Cardiac fibroblast (primary cell): ENCODE data around the gene ATP2B2.

Source experiments
- DNase-seq, 2 donors: peaks; one replicate each; pipeline versions ENCODE4 v3.0.0 to v3.0.0-alpha.2; 2010; ENCODE audit warnings: low read depth in 2 of 2
- H3K4me3 ChIP-seq, 2 donors: replicated peaks in 1 of 2; 1 replicate in 1 of 2; 2 replicates in 1 of 2; pipeline ENCODE4 v1.5.1; 2011; ENCODE audit warnings: low read depth in 2 of 2, low read length in 2 of 2, mild to moderate bottlenecking in 2 of 2, moderate library complexity in 1 of 2
- CTCF ChIP-seq: IDR thresholded peaks from one replicate; pipeline ENCODE4 v1.5.1; 2011; ENCODE audit warnings: low read depth, mild to moderate bottlenecking, low read length, inconsistent platforms

Gene ATP2B2

GRCh38 chr3:10473581-10474274 lies 31.7 kb downstream of the ATP2B2 start:
- DNase-seq: no peak
- TF ChIP-seq CTCF: no peak
- H3K4me3 ChIP-seq: no peak overlapping the region

- no peak for TF ChIP-seq CTCF
- no peak overlapping the region for H3K4me3 ChIP-seq
- no peak for DNase-seq
These were observed 32.4 kb downstream of the ATP2B2 start for GRCh38 chr3:10472877-10473440.

- H3K4me3 ChIP-seq: no peak overlapping the region
- TF ChIP-seq CTCF: no peak
- peak in 1 of 2 donors; percentile 8 for DNase-seq
These were observed 34.2 kb downstream of the ATP2B2 start for GRCh38 chr3:10471054-10471688.

GRCh38 chr3:10470120-10471053 lies 35.0 kb downstream of the ATP2B2 start:
- DNase-seq: no peak
- TF ChIP-seq CTCF: no peak
- no peak overlapping the region for H3K4me3 ChIP-seq

GRCh38 chr3:10469441-10470119 lies 35.8 kb downstream of the ATP2B2 start:
- TF ChIP-seq CTCF: no peak
- no peak for DNase-seq
- H3K4me3 ChIP-seq: no peak overlapping the region
